Activated gamma-delta T cell treated with anti-CD3 and anti-CD28 coated beads, Interleukin-2, amount 50 U/mL, for 16 hours (primary cell): ENCODE results near the gene MAP3K20.
"Not testable (repeated sequence)": the region's sequence is repeated elsewhere in the genome, so short reads cannot be mapped to it uniquely, and the experiment has no call there.

Source experiments
- DNase-seq: peaks from one replicate; pipeline ENCODE4 v3.0.0-alpha.2; 2020; ENCODE audit warnings: low read depth

MAP3K20 gene

GRCh38 chr2:173161507-173161906, 85.9 kb downstream of the MAP3K20 start:
- no peak for DNase-seq

GRCh38 chr2:173163357-173163756, 87.7 kb downstream of the MAP3K20 start:
- DNase-seq = not testable (repeated sequence)

- DNase-seq = no peak
Observed at GRCh38 chr2:173164396-173164795, 88.8 kb downstream of the MAP3K20 start.

- DNase-seq = no peak
Observed at GRCh38 chr2:173165443-173166238, 90.0 kb downstream of the MAP3K20 start.

GRCh38 chr2:173171321-173171720, 95.7 kb downstream of the MAP3K20 start:
- no peak for DNase-seq

GRCh38 chr2:173171924-173172643, 96.4 kb downstream of the MAP3K20 start:
- DNase-seq = no peak

GRCh38 chr2:173174339-173174738, 98.7 kb downstream of the MAP3K20 start:
- DNase-seq = not testable (repeated sequence)

- no peak for DNase-seq
Observed at GRCh38 chr2:173175222-173175621, 99.6 kb downstream of the MAP3K20 start.

- no peak for DNase-seq
Observed at GRCh38 chr2:173181982-173182381, 106.3 kb downstream of the MAP3K20 start.

GRCh38 chr2:173184031-173185004, 108.7 kb downstream of the MAP3K20 start:
- no peak for DNase-seq

GRCh38 chr2:173185437-173185836, 109.8 kb downstream of the MAP3K20 start:
- DNase-seq = no peak

- DNase-seq = no peak
Observed at GRCh38 chr2:173187941-173188788, 112.5 kb downstream of the MAP3K20 start.

- DNase-seq = no peak
Observed at GRCh38 chr2:173191601-173192000, 116.0 kb downstream of the MAP3K20 start.

- DNase-seq = no peak
Observed at GRCh38 chr2:173192071-173192470, 116.4 kb downstream of the MAP3K20 start.

- DNase-seq = no peak
Observed at GRCh38 chr2:173193925-173194324, 118.3 kb downstream of the MAP3K20 start.

GRCh38 chr2:173195100-173195499, 119.5 kb downstream of the MAP3K20 start:
- no peak for DNase-seq

GRCh38 chr2:173196080-173196479, 120.4 kb downstream of the MAP3K20 start:
- DNase-seq = no peak

- DNase-seq = no peak
Observed at GRCh38 chr2:173196638-173197037, 121.0 kb downstream of the MAP3K20 start.

- DNase-seq = no peak
Observed at GRCh38 chr2:173198327-173198726, 122.7 kb downstream of the MAP3K20 start.

GRCh38 chr2:173199294-173199693, 123.6 kb downstream of the MAP3K20 start:
- no peak for DNase-seq

GRCh38 chr2:173202570-173202969, 126.9 kb downstream of the MAP3K20 start:
- DNase-seq = no peak
